ENCODE data around the gene GRIN3B. TPM values are rescaled to one million over a fixed set of nuclear protein-coding genes. Genes with fewer than 3 reads are reported as not detected.

GRIN3B gene
- total RNA-seq, 1 donor from 2014 or later: not detected

DNA sequence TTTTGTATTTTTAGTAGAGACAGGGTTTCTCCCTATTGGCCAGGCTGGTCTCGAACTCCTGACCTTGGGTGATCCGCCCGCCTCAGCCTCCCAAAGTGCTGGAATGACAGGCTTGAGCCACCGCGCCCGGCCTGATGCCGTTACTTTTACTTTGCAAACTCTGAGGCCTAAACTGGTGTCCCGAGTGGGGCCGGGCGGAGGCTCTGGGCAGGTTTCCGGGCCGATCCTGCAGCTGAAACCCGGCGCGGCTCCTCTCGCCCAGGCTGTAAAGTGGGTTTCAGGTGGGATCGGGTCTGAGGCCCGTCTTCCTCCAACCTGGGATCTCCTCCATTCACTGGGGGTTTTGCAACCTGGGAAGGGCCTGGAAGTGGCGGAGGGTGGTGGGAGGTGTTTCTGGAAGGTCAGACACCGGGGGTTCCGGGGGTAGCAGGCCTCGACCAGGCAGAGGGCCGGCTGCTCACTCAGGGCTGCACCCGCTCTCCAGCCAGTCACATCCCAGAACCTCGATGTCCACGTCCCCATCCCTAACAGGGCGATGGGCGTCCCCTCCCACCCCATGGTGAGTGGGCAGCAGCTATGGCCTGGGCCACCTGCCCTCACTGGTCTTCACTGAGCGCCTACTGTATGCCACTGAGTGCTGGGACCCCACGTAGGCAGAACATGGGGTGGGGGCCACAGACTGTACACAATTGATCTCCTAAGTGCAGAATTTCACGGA, 37.4 kb upstream of the GRIN3B start:
- TF ChIP-seq, protein P1, sequence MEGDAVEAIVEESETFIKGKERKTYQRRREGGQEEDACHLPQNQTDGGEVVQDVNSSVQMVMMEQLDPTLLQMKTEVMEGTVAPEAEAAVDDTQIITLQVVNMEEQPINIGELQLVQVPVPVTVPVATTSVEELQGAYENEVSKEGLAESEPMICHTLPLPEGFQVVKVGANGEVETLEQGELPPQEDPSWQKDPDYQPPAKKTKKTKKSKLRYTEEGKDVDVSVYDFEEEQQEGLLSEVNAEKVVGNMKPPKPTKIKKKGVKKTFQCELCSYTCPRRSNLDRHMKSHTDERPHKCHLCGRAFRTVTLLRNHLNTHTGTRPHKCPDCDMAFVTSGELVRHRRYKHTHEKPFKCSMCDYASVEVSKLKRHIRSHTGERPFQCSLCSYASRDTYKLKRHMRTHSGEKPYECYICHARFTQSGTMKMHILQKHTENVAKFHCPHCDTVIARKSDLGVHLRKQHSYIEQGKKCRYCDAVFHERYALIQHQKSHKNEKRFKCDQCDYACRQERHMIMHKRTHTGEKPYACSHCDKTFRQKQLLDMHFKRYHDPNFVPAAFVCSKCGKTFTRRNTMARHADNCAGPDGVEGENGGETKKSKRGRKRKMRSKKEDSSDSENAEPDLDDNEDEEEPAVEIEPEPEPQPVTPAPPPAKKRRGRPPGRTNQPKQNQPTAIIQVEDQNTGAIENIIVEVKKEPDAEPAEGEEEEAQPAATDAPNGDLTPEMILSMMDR (IDR thresholded peaks at IDR 0.05): no peak
- TF ChIP-seq POLR2A (IDR thresholded peaks at IDR 0.05) (no peak), POLR2AphosphoS5 (IDR thresholded peaks at IDR 0.05; ENCODE audit: insufficient read depth in 1 of 2, low read depth in 1 of 2) (no peak)
- Histone ChIP-seq H3K4me1 (no peaks in the 10 kb centered on the region), H3K27me3 (no peaks in the 10 kb centered on the region), H3K36me3 (peaks cover 0 to 22% of the 10 kb centered on the region in 2 donors), H3K4me3 (no peak overlapping the region), H3K27ac (no peak overlapping the region), H3K9me3 (no peaks in the 10 kb centered on the region)
- no peak for DNase-seq (ENCODE audit: extremely low spot score in 2 of 2)
- intact Hi-C loops (cut with DNase I): no loop called here

DNA sequence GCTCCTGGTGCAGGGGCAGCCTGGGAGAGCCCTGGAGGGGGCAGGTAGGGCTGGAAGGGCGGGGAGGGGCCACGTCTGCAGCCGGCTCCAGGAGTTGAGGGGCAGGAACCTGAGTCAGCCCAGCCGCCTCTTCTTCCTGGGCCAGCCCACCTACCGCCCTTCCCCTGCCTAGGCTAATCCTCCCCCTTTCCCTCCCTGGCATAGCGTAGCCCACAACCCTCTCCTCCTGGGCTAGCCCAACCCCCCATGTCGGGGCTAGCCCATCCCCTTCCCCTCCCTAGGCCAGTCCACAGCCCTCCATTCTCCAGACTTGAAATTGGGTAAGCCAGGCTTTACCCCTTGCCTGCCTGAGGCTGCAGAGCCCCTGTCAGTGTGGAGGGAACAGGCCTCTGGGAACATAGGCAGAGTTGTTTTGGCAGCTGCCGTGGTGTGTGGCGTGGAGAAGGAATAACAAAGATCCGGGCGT, 36.7 kb upstream of the GRIN3B start:
- TF ChIP-seq POLR2A (IDR thresholded peaks at IDR 0.05): no peak
- TF ChIP-seq, protein P1 (IDR thresholded peaks at IDR 0.05): no peak
- no peak for TF ChIP-seq POLR2AphosphoS5 (IDR thresholded peaks at IDR 0.05; ENCODE audit: insufficient read depth in 1 of 2, low read depth in 1 of 2)
- DNase-seq (ENCODE audit: extremely low spot score in 2 of 2): no peak
- peaks cover 0 to 25% of the 10 kb centered on the region in 2 donors for H3K36me3 ChIP-seq
- no peaks in the 10 kb centered on the region for H3K27me3 ChIP-seq
- H3K9me3 ChIP-seq: no peaks in the 10 kb centered on the region
- intact Hi-C loops (cut with DNase I): no loop called here
- H3K4me1 ChIP-seq: no peaks in the 10 kb centered on the region
- no peak overlapping the region for H3K4me3 ChIP-seq
- H3K27ac ChIP-seq: no peak overlapping the region

DNA sequence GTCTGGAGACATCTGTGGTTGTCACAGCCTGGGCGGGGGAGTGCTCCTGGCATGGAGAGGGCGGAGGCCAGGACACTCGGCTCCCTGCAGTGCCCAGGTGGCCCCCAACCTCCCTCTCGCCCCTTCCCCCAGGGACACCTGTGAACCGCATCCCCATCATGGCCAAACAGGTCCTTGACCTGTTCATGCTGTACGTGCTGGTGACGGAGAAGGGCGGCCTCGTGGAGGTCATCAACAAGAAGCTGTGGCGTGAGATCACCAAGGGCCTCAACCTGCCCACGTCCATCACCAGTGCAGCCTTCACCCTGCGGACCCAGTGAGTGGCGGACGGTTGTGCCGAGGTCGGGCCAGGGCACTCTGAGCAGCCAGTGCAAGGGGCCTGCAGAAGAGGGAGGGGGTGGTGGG, 36.1 kb upstream of the GRIN3B start:
- Histone ChIP-seq H3K27ac (no peak overlapping the region), H3K4me3 (no peak overlapping the region), H3K9me3 (no peaks in the 10 kb centered on the region), H3K4me1 (no peaks in the 10 kb centered on the region), H3K36me3 (peaks cover 0 to 31% of the 10 kb centered on the region in 2 donors), H3K27me3 (no peaks in the 10 kb centered on the region)
- intact Hi-C loops (cut with DNase I): no loop called here
- no peak for DNase-seq (ENCODE audit: extremely low spot score in 2 of 2)
- TF ChIP-seq POLR2AphosphoS5 (IDR thresholded peaks at IDR 0.05; ENCODE audit: insufficient read depth in 1 of 2, low read depth in 1 of 2): no peak
- TF ChIP-seq, protein P1 (IDR thresholded peaks at IDR 0.05): no peak
- TF ChIP-seq POLR2A (IDR thresholded peaks at IDR 0.05): no peak

DNA sequence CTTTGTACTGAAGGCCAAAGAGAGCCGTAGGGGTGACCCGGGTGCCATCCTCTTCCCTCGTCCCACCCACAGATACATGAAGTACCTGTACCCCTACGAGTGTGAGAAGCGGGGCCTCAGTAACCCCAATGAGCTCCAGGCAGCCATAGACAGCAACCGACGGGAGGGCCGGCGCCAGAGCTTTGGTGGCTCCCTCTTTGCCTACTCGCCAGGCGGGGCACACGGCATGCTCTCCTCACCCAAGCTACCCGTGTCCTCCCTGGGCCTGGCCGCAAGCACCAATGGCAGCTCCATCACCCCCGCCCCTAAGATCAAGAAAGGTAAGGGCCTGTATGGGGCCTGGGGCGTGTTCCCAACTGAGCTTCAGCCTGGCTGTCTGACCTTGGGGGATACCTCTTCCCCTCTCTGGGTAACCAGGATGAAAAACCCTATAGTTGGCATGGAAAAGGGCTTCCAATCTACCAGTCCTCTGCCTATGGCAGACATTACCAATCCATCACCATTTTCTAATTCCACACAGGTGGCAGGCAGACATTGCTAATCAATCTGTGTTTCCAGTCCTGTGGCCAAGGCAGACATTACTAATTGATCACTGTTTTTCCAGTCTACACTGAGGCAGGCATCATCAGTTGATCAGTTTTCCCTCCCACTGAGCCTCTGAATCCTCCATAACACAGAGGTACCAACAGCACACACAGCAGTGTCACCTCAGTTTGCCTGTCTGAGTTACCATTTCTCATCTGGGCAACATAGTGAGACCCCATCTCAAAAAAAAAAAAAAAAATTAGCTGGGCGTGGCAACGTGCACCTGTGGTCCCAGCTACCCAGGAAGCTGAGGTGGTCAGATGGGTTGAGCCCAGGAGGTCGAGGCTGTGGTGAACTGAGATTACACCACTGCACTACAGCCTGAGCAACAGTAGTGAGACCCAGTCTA, 35.2 kb upstream of the GRIN3B start:
- no peak overlapping the region for H3K27ac ChIP-seq
- intact Hi-C loops (cut with DNase I): no loop called here
- TF ChIP-seq, protein P1 (IDR thresholded peaks at IDR 0.05): no peak
- TF ChIP-seq POLR2AphosphoS5 (IDR thresholded peaks at IDR 0.05; ENCODE audit: insufficient read depth in 1 of 2, low read depth in 1 of 2) (no peak), POLR2A (IDR thresholded peaks at IDR 0.05) (no peak)
- no peaks in the 10 kb centered on the region for H3K4me1 ChIP-seq
- peaks cover 0 to 37% of the 10 kb centered on the region in 2 donors for H3K36me3 ChIP-seq
- no peaks in the 10 kb centered on the region for H3K9me3 ChIP-seq
- DNase-seq (ENCODE audit: extremely low spot score in 2 of 2): no peak
- H3K4me3 ChIP-seq: no peak overlapping the region
- H3K27me3 ChIP-seq: no peaks in the 10 kb centered on the region

Measured in vagina (tissue), 2 donors.